HG03442 (cell line): ENCODE data around the gene TBCEL.
A peak's percentile ranks its signal among the peaks of the same experiment; 100 is the strongest.
"Not testable (repeated sequence)": the region's sequence is repeated elsewhere in the genome, so short reads cannot be mapped to it uniquely, and the experiment has no call there.

Experiments used
- ATAC-seq: cut with Tn5 transposase; IDR thresholded peaks from one replicate; pipeline ENCODE4 v1.9.1; 2021; ENCODE audit warnings: mild to moderate bottlenecking, moderate library complexity; ENCODE audit not compliant: unreplicated experiment

TBCEL gene

GRCh38 chr11:121023848-121024751 lies at the start of gene TBCEL:
Gene TBCEL, plus strand, starts transcription at chr11:121024102. Its CDS starts 21,589 bp downstream, at chr11:121045691.
- ATAC-seq: peak; percentile 90

GRCh38 chr11:120974466-120974865 lies 49.4 kb upstream of the TBCEL start:
- no peak for ATAC-seq

- ATAC-seq: no peak
Observed at GRCh38 chr11:120974965-120975364, 48.9 kb upstream of the TBCEL start.

GRCh38 chr11:120977266-120978137 lies 46.4 kb upstream of the TBCEL start:
- no peak for ATAC-seq

GRCh38 chr11:120978701-120979100 lies 45.2 kb upstream of the TBCEL start:
- ATAC-seq: no peak

- ATAC-seq: no peak
Observed at GRCh38 chr11:120985718-120986569, 38.0 kb upstream of the TBCEL start.

GRCh38 chr11:120988603-120989002 lies 35.3 kb upstream of the TBCEL start:
- no peak for ATAC-seq

GRCh38 chr11:120991830-120992686 lies 31.8 kb upstream of the TBCEL start:
- ATAC-seq: no peak

GRCh38 chr11:120994091-120994859 lies 29.6 kb upstream of the TBCEL start:
- no peak for ATAC-seq

GRCh38 chr11:120995184-120995583 lies 28.7 kb upstream of the TBCEL start:
- ATAC-seq: no peak

GRCh38 chr11:120996973-120997372 lies 26.9 kb upstream of the TBCEL start:
- no peak for ATAC-seq

- no peak for ATAC-seq
Observed at GRCh38 chr11:120998581-120998980, 25.3 kb upstream of the TBCEL start.

GRCh38 chr11:121004206-121004840 lies 19.6 kb upstream of the TBCEL start:
- no peak for ATAC-seq

GRCh38 chr11:121006922-121007321 lies 17.0 kb upstream of the TBCEL start:
- ATAC-seq: no peak

GRCh38 chr11:121008551-121008950 lies 15.4 kb upstream of the TBCEL start:
- no peak for ATAC-seq

GRCh38 chr11:121012091-121012490 lies 11.8 kb upstream of the TBCEL start:
- no peak for ATAC-seq

- no peak for ATAC-seq
Observed at GRCh38 chr11:121018746-121019145, 5.2 kb upstream of the TBCEL start.

GRCh38 chr11:121021718-121022117 lies 2.2 kb upstream of the TBCEL start:
- not testable (repeated sequence) for ATAC-seq

- no peak for ATAC-seq
Observed at GRCh38 chr11:121024989-121025388, 1.1 kb downstream of the TBCEL start.
